Suprapubic skin (tissue), 4 donors: ENCODE measurements around the gene FAM83F.

Experiments
- EP300 ChIP-seq: sonication (generic); formaldehyde crosslinking; IDR thresholded peaks from one replicate; pipeline ENCODE4 v1.6.1; 2017; ENCODE audit warnings: antibody characterized with exemption
- POLR2A ChIP-seq, 2 donors: fragments of 450-650 bp; IDR thresholded peaks; one replicate each; pipeline ENCODE4 v1.6.1; 2017; ENCODE audit warnings: antibody characterized with exemption in 2 of 2, mild to moderate bottlenecking in 2 of 2, moderate library complexity in 2 of 2
- POLR2AphosphoS5 ChIP-seq, 3 donors: sonication (generic); formaldehyde crosslinking; IDR thresholded peaks; one replicate each; pipeline ENCODE4 v1.6.1; 2017; ENCODE audit warnings: antibody characterized with exemption in 3 of 3
- TF ChIP-seq, protein P1 (sequence below), 2 donors: fragments of 200-600 bp in 1 of 2; fragments of 450-650 bp in 1 of 2; sonication (generic) in 1 of 2; IDR thresholded peaks; one replicate each; pipeline ENCODE4 v1.5.1; 2016 to 2019; ENCODE audit warnings: antibody characterized with exemption in 2 of 2, mild to moderate bottlenecking in 1 of 2, moderate library complexity in 1 of 2

DNA sequence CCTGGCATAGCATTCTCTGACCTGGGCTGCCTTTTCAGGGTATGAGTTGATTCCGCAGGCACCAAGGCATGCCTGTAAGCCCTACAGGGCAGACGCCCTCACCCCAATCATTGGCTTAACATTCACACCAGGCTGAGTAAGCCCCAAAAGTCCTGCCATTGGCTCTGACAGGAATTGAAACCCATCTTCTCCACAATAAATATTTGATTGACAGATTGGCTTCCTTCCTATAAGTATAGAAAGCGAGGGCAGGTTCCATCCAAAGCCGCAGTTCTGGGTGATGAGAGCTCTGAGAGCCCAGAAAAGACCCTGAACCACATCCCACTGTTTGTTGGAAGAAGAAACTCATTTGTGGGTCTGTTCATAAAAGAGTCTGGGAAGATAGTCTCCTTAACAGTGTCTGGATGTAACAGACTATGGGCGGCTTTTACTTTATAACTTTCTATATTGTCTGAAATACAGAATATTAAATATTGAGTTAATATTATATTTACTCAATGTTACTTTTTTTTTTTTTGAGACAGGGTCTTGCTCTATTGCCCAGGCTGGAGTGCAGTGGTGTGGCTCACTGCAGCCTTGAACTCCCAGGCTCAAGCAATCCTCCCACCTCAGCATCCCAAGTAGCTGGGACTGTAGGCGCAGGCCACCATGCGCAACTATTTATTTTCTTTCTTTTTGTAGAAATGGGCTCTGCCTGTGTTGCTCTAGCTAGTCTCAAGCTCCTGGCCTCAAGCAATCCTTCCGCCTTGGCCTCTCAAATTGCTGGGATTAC lies 46.8 kb downstream of the FAM83F start:
- TF ChIP-seq, protein P1, sequence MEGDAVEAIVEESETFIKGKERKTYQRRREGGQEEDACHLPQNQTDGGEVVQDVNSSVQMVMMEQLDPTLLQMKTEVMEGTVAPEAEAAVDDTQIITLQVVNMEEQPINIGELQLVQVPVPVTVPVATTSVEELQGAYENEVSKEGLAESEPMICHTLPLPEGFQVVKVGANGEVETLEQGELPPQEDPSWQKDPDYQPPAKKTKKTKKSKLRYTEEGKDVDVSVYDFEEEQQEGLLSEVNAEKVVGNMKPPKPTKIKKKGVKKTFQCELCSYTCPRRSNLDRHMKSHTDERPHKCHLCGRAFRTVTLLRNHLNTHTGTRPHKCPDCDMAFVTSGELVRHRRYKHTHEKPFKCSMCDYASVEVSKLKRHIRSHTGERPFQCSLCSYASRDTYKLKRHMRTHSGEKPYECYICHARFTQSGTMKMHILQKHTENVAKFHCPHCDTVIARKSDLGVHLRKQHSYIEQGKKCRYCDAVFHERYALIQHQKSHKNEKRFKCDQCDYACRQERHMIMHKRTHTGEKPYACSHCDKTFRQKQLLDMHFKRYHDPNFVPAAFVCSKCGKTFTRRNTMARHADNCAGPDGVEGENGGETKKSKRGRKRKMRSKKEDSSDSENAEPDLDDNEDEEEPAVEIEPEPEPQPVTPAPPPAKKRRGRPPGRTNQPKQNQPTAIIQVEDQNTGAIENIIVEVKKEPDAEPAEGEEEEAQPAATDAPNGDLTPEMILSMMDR (IDR thresholded peaks at IDR 0.05) = no peak
- no peak for TF ChIP-seq POLR2A (IDR thresholded peaks at IDR 0.05)
- no peak for TF ChIP-seq EP300
- no peak for TF ChIP-seq POLR2AphosphoS5 (IDR thresholded peaks at IDR 0.05)
